Measurements from ENCODE around the gene MYRIP. TPM values are rescaled to one million over a fixed set of nuclear protein-coding genes. Genes with fewer than 3 reads are reported as not detected.

Gene MYRIP
- total RNA-seq, 1 donor: not detected

DNA sequence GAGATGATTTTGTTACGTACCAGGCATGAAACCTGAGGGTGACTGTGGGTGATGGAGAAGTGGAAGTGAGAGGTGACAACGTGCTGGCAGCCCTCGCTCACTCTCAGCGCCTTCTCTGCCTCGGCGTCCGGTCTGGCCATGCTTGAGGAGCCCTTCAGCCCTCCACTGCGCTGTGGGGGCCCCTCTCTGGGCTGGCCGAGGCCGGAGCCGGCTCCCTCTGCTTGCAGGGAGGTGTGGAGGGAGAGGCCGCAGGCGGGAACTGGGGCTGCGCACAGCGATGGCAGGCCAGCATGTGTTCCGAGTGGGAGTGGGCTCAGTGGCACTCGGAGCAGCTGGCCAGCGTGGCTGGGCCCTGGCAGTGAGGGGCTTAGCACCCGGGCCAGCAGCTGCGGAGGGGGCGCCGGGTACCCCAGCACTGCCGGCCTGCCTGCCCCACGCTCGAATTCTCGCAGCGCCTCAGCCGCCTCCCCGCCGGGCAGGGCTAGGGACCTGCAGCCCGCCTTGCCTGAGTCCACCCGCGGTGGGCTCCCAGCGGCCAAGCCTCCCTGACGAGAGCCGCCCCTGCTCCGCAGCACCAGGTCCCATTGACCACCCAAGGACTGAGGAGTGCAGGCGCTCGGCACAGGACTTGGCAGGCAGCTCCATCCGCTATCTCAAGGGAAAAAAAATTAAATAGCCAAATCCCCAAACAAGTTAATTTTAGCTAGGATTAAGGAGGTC lies 29.7 kb upstream of the MYRIP start:
- TF ChIP-seq, protein P1, sequence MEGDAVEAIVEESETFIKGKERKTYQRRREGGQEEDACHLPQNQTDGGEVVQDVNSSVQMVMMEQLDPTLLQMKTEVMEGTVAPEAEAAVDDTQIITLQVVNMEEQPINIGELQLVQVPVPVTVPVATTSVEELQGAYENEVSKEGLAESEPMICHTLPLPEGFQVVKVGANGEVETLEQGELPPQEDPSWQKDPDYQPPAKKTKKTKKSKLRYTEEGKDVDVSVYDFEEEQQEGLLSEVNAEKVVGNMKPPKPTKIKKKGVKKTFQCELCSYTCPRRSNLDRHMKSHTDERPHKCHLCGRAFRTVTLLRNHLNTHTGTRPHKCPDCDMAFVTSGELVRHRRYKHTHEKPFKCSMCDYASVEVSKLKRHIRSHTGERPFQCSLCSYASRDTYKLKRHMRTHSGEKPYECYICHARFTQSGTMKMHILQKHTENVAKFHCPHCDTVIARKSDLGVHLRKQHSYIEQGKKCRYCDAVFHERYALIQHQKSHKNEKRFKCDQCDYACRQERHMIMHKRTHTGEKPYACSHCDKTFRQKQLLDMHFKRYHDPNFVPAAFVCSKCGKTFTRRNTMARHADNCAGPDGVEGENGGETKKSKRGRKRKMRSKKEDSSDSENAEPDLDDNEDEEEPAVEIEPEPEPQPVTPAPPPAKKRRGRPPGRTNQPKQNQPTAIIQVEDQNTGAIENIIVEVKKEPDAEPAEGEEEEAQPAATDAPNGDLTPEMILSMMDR (IDR thresholded peaks at IDR 0.05; ENCODE audit: insufficient read depth, low read depth, low read length): no peak
- no peak overlapping the region for H3K4me3 ChIP-seq (ENCODE audit: low read depth, low read length)
- DNase-seq (ENCODE audit: low read depth): no peak

GRCh38 chr3:39780352-39780751 lies 29.1 kb upstream of the MYRIP start:
- H3K4me3 ChIP-seq (ENCODE audit: low read depth, low read length): no peak overlapping the region
- TF ChIP-seq, protein P1 (IDR thresholded peaks at IDR 0.05; ENCODE audit: insufficient read depth, low read depth, low read length): no peak
- no peak for DNase-seq (ENCODE audit: low read depth)

DNA sequence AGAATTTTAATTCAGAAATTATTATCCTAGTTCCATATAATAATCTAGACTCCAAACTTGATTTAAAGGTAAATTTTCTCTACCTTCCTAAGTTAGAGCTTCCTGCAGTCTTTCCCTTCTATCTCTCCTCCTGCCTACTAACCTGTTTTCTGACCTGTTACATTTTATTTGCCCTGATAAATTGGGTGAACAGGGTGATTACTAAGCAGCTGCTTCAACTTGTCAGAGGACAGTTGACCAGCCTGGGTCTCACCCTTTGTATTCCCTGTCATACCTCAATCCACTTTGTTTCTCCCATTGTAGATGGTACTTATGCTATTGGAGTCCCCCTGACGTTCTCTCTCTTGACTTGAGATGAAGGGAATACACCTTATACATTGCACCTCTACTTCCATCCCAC lies 28.4 kb upstream of the MYRIP start:
- TF ChIP-seq, protein P1 (IDR thresholded peaks at IDR 0.05; ENCODE audit: insufficient read depth, low read depth, low read length): no peak
- no peak overlapping the region for H3K4me3 ChIP-seq (ENCODE audit: low read depth, low read length)
- no peak for DNase-seq (ENCODE audit: low read depth)

GRCh38 chr3:39781632-39782031 lies 27.8 kb upstream of the MYRIP start:
- no peak overlapping the region for H3K4me3 ChIP-seq (ENCODE audit: low read depth, low read length)
- TF ChIP-seq, protein P1 (IDR thresholded peaks at IDR 0.05; ENCODE audit: insufficient read depth, low read depth, low read length): no peak
- DNase-seq (ENCODE audit: low read depth): no peak

- TF ChIP-seq, protein P1 (IDR thresholded peaks at IDR 0.05; ENCODE audit: insufficient read depth, low read depth, low read length): no peak
- DNase-seq (ENCODE audit: low read depth): no peak
- H3K4me3 ChIP-seq (ENCODE audit: low read depth, low read length): no peak overlapping the region
These were observed 25.7 kb upstream of the MYRIP start for GRCh38 chr3:39783680-39784079.

DNA sequence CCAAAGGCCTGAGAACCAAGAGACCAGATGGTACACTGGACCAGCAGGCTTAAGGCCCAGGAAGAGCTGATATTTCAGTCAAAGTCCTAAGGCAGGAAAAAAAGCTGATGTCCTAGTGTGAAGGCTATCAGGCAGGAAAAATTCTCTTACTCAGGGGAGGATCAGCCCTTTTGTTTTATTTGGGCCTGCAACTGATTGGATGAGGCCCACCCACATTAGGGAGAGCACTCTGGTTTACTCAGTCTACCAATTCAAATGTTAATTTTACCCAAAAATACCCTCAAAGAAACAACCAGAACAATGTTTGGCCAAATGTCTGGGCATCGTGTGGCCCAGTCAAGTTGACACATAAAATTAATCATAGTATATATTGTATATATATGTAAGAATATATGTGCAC lies 24.5 kb upstream of the MYRIP start:
- H3K4me3 ChIP-seq (ENCODE audit: low read depth, low read length): no peak overlapping the region
- TF ChIP-seq, protein P1 (IDR thresholded peaks at IDR 0.05; ENCODE audit: insufficient read depth, low read depth, low read length): no peak
- no peak for DNase-seq (ENCODE audit: low read depth)

All from fibroblast of villous mesenchyme (primary cell).